ENCODE results near the gene EML4.

- TF ChIP-seq POLR2AphosphoS5 (IDR thresholded peaks at IDR 0.05; ENCODE audit: low read depth, low read length) (peak; percentile 52; the same call in 1 of the 2 replicates), CTCF (IDR thresholded peaks at IDR 0.05) (no peak), SIN3A (IDR thresholded peaks at IDR 0.05; ENCODE audit: borderline replicate concordance, insufficient read depth, low read depth, low read length) (no peak)
Measured at GRCh38 chr2:42138163-42139015, 30.8 kb upstream of the EML4 start.

All from Panc1 (cell line).